ENCODE data around the gene CYB561D2. TPM values are rescaled to one million over a fixed set of nuclear protein-coding genes. Genes with fewer than 3 reads are reported as not detected.

CYB561D2 gene
- polyA plus RNA-seq, 1 donor from 2014 or later = 21.2 TPM

DNA sequence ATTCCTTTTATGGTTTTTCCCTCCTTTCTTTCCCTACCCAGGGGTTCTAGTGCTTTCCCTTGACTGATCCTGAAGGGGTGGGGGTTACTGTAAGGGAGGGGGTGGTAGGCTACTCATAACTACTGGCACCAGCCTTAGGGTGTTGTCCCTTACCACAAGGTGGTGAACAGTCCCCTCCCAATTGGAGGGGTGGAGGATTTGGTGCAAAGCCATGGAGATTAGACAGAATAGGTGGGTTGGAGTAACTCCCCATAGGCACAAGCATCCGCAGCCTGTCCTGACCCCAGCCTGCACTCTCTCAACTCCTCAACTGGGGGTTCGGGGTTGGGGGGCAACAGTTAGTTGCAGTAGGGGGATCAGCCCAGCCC, 25.6 kb upstream of the CYB561D2 start:
- Histone ChIP-seq H3K4me3 (ENCODE audit: low read length) (no peak overlapping the region), H3F3A (ENCODE audit: insufficient read depth, low read length, poor library complexity, severe bottlenecking) (no peaks in the 10 kb centered on the region), H3K79me2 (replicated peaks; ENCODE audit: insufficient read depth, low read length) (peaks cover 19% of the 10 kb centered on the region), H3K9ac (ENCODE audit: low read length) (no peak overlapping the region), H4K20me1 (ENCODE audit: insufficient read depth) (no peaks in the 10 kb centered on the region), H3K9me2 (ENCODE audit: insufficient read depth, low read length) (no peaks in the 10 kb centered on the region), H3K27ac (ENCODE audit: low read length) (no peak overlapping the region), H3K27me3 (ENCODE audit: insufficient read depth, low read depth, low read length) (no peaks in the 10 kb centered on the region), H3K9me3 (ENCODE audit: low read length) (no peaks in the 10 kb centered on the region), H2AFZ (ENCODE audit: low read depth, low read length) (no peak overlapping the region), H3K36me3 (ENCODE audit: insufficient read depth, low read length) (no peaks in the 10 kb centered on the region), H3K4me2 (ENCODE audit: low read length) (no peak overlapping the region)
- TF ChIP-seq SMC3 (conservative IDR thresholded peaks at IDR 0.05; ENCODE audit: poor library complexity) (no peak), EP300 (conservative IDR thresholded peaks at IDR 0.05; ENCODE audit: poor library complexity, severe bottlenecking) (no peak), EZH2 (IDR thresholded peaks at IDR 0.05; ENCODE audit: borderline replicate concordance, insufficient read depth, low read length, poor library complexity, severe bottlenecking) (no peak), POLR2AphosphoS5 (IDR thresholded peaks at IDR 0.05) (no peak), MXI1 (conservative IDR thresholded peaks at IDR 0.05; ENCODE audit: poor library complexity, severe bottlenecking) (no peak), RAD21 (conservative IDR thresholded peaks at IDR 0.05) (no peak), TAF1 (IDR thresholded peaks at IDR 0.05; ENCODE audit: low read depth) (no peak)
- TF ChIP-seq, protein P1, sequence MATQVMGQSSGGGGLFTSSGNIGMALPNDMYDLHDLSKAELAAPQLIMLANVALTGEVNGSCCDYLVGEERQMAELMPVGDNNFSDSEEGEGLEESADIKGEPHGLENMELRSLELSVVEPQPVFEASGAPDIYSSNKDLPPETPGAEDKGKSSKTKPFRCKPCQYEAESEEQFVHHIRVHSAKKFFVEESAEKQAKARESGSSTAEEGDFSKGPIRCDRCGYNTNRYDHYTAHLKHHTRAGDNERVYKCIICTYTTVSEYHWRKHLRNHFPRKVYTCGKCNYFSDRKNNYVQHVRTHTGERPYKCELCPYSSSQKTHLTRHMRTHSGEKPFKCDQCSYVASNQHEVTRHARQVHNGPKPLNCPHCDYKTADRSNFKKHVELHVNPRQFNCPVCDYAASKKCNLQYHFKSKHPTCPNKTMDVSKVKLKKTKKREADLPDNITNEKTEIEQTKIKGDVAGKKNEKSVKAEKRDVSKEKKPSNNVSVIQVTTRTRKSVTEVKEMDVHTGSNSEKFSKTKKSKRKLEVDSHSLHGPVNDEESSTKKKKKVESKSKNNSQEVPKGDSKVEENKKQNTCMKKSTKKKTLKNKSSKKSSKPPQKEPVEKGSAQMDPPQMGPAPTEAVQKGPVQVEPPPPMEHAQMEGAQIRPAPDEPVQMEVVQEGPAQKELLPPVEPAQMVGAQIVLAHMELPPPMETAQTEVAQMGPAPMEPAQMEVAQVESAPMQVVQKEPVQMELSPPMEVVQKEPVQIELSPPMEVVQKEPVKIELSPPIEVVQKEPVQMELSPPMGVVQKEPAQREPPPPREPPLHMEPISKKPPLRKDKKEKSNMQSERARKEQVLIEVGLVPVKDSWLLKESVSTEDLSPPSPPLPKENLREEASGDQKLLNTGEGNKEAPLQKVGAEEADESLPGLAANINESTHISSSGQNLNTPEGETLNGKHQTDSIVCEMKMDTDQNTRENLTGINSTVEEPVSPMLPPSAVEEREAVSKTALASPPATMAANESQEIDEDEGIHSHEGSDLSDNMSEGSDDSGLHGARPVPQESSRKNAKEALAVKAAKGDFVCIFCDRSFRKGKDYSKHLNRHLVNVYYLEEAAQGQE (IDR thresholded peaks at IDR 0.05; ENCODE audit: borderline replicate concordance) = no peak
- TF ChIP-seq, protein P2, sequence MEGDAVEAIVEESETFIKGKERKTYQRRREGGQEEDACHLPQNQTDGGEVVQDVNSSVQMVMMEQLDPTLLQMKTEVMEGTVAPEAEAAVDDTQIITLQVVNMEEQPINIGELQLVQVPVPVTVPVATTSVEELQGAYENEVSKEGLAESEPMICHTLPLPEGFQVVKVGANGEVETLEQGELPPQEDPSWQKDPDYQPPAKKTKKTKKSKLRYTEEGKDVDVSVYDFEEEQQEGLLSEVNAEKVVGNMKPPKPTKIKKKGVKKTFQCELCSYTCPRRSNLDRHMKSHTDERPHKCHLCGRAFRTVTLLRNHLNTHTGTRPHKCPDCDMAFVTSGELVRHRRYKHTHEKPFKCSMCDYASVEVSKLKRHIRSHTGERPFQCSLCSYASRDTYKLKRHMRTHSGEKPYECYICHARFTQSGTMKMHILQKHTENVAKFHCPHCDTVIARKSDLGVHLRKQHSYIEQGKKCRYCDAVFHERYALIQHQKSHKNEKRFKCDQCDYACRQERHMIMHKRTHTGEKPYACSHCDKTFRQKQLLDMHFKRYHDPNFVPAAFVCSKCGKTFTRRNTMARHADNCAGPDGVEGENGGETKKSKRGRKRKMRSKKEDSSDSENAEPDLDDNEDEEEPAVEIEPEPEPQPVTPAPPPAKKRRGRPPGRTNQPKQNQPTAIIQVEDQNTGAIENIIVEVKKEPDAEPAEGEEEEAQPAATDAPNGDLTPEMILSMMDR (IDR thresholded peaks at IDR 0.05; ENCODE audit: poor library complexity, severe bottlenecking) = no peak

DNA sequence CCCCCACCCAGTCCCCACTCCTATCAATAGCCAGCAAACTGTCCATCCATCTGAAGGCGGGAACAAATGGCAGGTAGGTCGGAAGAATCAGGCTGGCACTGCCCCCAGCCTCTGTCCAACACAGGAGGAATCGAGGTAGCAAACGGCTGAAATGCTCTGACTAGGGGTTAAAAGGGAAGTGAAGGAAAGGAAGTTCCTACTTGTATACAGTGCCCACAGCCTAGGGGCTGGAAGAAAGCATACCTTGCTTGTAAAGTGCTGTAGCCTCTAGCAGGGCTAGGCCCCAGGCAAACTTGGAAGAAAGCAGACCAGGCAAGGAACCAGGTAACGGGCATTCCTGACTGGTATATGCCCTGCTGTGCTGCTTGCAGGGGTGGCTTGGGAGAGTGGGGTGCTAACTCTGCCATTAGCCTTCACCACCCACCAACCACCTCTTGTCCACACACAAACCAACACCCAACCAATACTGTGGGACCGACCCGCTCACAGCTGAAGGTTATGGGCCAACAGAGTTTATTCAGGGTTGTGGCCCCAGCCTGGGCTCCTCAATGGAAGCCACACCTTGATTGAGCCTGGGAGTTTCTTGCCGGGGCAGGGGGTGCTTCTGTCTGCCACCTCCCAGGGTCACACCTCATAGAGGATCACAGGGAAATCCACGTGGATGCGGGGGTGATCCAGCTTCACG, 25.0 kb upstream of the CYB561D2 start:
- Histone ChIP-seq H3K9ac (ENCODE audit: low read length) (no peak overlapping the region), H2AFZ (ENCODE audit: low read depth, low read length) (no peak overlapping the region), H3K79me2 (replicated peaks; ENCODE audit: insufficient read depth, low read length) (peaks cover 14% of the 10 kb centered on the region), H3K36me3 (ENCODE audit: insufficient read depth, low read length) (no peaks in the 10 kb centered on the region), H3K4me2 (ENCODE audit: low read length) (no peak overlapping the region), H4K20me1 (ENCODE audit: insufficient read depth) (no peaks in the 10 kb centered on the region), H3K27me3 (ENCODE audit: insufficient read depth, low read depth, low read length) (no peaks in the 10 kb centered on the region), H3K27ac (ENCODE audit: low read length) (no peak overlapping the region), H3K4me3 (ENCODE audit: low read length) (no peak overlapping the region), H3F3A (ENCODE audit: insufficient read depth, low read length, poor library complexity, severe bottlenecking) (no peaks in the 10 kb centered on the region), H3K9me3 (ENCODE audit: low read length) (no peaks in the 10 kb centered on the region), H3K9me2 (ENCODE audit: insufficient read depth, low read length) (no peaks in the 10 kb centered on the region)
- TF ChIP-seq EP300 (conservative IDR thresholded peaks at IDR 0.05; ENCODE audit: poor library complexity, severe bottlenecking) = no peak
- TF ChIP-seq TAF1 (IDR thresholded peaks at IDR 0.05; ENCODE audit: low read depth) = no peak
- no peak for TF ChIP-seq MXI1 (conservative IDR thresholded peaks at IDR 0.05; ENCODE audit: poor library complexity, severe bottlenecking)
- no peak for TF ChIP-seq EZH2 (IDR thresholded peaks at IDR 0.05; ENCODE audit: borderline replicate concordance, insufficient read depth, low read length, poor library complexity, severe bottlenecking)
- TF ChIP-seq SMC3 (conservative IDR thresholded peaks at IDR 0.05; ENCODE audit: poor library complexity) = no peak
- TF ChIP-seq RAD21 (conservative IDR thresholded peaks at IDR 0.05) = no peak
- TF ChIP-seq, protein P1 (IDR thresholded peaks at IDR 0.05; ENCODE audit: borderline replicate concordance) = no peak
- TF ChIP-seq, protein P2 (IDR thresholded peaks at IDR 0.05; ENCODE audit: poor library complexity, severe bottlenecking) = no peak
- no peak for TF ChIP-seq POLR2AphosphoS5 (IDR thresholded peaks at IDR 0.05)

Data from neural cell (in vitro differentiated cells).